Measurements from ENCODE around the gene NR3C2. TPM values are rescaled to one million over a fixed set of nuclear protein-coding genes. Genes with fewer than 3 reads are reported as not detected.

Gene NR3C2
- total and polyA plus RNA-seq, 2 experiments from 2014 or later, result 1.2 to 3.0 TPM

DNA sequence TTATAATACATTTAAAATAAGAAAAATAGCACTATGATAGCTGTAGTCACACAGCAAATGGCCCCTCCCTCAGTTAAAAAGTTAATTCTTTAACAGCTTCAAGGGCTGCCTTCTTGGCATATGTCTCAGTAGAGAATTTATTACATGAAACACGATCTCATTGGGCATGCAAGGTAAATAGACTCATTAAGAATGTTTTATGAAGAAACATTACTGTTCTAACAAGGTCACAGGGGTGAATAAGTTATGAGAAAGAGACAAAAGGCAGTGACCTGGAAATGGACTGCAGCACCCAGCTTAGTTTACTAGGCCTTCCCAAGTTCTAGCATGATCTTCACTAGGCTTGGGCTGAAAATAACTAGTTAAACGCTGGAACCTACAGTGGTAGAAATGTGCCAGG, 277.7 kb downstream of the NR3C2 start:
- Histone ChIP-seq H3K4me3 (no peak overlapping the region), H3K36me3 (ENCODE audit: insufficient read depth) (no peaks in the 10 kb centered on the region), H3K4me2 (no peak overlapping the region), H3K4me1 (ENCODE audit: insufficient read depth) (peaks cover 8% of the 10 kb centered on the region; the same call in 1 of the 2 replicates), H3K27me3 (ENCODE audit: insufficient read depth) (no peaks in the 10 kb centered on the region), H3K9me2 (ENCODE audit: insufficient read depth) (no peaks in the 10 kb centered on the region; the same call in 1 of the 2 replicates), H3F3A (replicated peaks; ENCODE audit: low read depth) (no peaks in the 10 kb centered on the region), H3K27ac (ENCODE audit: low read depth) (no peak overlapping the region), H3K79me2 (replicated peaks; ENCODE audit: insufficient read depth) (no peaks in the 10 kb centered on the region), H2AFZ (no peak overlapping the region), H4K20me1 (replicated peaks; ENCODE audit: insufficient read depth) (no peaks in the 10 kb centered on the region)
- TF ChIP-seq, protein P1, sequence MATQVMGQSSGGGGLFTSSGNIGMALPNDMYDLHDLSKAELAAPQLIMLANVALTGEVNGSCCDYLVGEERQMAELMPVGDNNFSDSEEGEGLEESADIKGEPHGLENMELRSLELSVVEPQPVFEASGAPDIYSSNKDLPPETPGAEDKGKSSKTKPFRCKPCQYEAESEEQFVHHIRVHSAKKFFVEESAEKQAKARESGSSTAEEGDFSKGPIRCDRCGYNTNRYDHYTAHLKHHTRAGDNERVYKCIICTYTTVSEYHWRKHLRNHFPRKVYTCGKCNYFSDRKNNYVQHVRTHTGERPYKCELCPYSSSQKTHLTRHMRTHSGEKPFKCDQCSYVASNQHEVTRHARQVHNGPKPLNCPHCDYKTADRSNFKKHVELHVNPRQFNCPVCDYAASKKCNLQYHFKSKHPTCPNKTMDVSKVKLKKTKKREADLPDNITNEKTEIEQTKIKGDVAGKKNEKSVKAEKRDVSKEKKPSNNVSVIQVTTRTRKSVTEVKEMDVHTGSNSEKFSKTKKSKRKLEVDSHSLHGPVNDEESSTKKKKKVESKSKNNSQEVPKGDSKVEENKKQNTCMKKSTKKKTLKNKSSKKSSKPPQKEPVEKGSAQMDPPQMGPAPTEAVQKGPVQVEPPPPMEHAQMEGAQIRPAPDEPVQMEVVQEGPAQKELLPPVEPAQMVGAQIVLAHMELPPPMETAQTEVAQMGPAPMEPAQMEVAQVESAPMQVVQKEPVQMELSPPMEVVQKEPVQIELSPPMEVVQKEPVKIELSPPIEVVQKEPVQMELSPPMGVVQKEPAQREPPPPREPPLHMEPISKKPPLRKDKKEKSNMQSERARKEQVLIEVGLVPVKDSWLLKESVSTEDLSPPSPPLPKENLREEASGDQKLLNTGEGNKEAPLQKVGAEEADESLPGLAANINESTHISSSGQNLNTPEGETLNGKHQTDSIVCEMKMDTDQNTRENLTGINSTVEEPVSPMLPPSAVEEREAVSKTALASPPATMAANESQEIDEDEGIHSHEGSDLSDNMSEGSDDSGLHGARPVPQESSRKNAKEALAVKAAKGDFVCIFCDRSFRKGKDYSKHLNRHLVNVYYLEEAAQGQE (IDR thresholded peaks at IDR 0.05; ENCODE audit: unreplicated experiment), result no peak
- no peak for TF ChIP-seq EZH2 (IDR thresholded peaks at IDR 0.05; ENCODE audit: low read depth, unreplicated experiment)
- no peak for TF ChIP-seq CREB1 (CRISPR knock-in tag; IDR thresholded peaks at IDR 0.05; ENCODE audit: low read depth)
- TF ChIP-seq, protein P2, sequence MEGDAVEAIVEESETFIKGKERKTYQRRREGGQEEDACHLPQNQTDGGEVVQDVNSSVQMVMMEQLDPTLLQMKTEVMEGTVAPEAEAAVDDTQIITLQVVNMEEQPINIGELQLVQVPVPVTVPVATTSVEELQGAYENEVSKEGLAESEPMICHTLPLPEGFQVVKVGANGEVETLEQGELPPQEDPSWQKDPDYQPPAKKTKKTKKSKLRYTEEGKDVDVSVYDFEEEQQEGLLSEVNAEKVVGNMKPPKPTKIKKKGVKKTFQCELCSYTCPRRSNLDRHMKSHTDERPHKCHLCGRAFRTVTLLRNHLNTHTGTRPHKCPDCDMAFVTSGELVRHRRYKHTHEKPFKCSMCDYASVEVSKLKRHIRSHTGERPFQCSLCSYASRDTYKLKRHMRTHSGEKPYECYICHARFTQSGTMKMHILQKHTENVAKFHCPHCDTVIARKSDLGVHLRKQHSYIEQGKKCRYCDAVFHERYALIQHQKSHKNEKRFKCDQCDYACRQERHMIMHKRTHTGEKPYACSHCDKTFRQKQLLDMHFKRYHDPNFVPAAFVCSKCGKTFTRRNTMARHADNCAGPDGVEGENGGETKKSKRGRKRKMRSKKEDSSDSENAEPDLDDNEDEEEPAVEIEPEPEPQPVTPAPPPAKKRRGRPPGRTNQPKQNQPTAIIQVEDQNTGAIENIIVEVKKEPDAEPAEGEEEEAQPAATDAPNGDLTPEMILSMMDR (conservative IDR thresholded peaks at IDR 0.05; ENCODE audit: low read depth in 2 of 2), result no peak
- TF ChIP-seq EZH2phosphoT487 (IDR thresholded peaks at IDR 0.05; ENCODE audit: unreplicated experiment), result no peak
- TF ChIP-seq JUNB (IDR thresholded peaks at IDR 0.05; ENCODE audit: unreplicated experiment), result no peak
- TF ChIP-seq STAT1 (IDR thresholded peaks at IDR 0.05; ENCODE audit: unreplicated experiment), result no peak
- TF ChIP-seq ZNF114 (CRISPR knock-in tag; IDR thresholded peaks at IDR 0.05), result no peak
- no peak for TF ChIP-seq NANOG (IDR thresholded peaks at IDR 0.05; ENCODE audit: borderline replicate concordance)
- TF ChIP-seq, protein P3, sequence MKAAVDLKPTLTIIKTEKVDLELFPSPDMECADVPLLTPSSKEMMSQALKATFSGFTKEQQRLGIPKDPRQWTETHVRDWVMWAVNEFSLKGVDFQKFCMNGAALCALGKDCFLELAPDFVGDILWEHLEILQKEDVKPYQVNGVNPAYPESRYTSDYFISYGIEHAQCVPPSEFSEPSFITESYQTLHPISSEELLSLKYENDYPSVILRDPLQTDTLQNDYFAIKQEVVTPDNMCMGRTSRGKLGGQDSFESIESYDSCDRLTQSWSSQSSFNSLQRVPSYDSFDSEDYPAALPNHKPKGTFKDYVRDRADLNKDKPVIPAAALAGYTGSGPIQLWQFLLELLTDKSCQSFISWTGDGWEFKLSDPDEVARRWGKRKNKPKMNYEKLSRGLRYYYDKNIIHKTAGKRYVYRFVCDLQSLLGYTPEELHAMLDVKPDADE (IDR thresholded peaks at IDR 0.05), result no peak
- no peak for TF ChIP-seq POLR2AphosphoS5 (IDR thresholded peaks at IDR 0.05; ENCODE audit: low read depth)
- TF ChIP-seq ZNF331 (CRISPR knock-in tag; IDR thresholded peaks at IDR 0.05; ENCODE audit: low read depth), result no peak
- TF ChIP-seq, protein P4, sequence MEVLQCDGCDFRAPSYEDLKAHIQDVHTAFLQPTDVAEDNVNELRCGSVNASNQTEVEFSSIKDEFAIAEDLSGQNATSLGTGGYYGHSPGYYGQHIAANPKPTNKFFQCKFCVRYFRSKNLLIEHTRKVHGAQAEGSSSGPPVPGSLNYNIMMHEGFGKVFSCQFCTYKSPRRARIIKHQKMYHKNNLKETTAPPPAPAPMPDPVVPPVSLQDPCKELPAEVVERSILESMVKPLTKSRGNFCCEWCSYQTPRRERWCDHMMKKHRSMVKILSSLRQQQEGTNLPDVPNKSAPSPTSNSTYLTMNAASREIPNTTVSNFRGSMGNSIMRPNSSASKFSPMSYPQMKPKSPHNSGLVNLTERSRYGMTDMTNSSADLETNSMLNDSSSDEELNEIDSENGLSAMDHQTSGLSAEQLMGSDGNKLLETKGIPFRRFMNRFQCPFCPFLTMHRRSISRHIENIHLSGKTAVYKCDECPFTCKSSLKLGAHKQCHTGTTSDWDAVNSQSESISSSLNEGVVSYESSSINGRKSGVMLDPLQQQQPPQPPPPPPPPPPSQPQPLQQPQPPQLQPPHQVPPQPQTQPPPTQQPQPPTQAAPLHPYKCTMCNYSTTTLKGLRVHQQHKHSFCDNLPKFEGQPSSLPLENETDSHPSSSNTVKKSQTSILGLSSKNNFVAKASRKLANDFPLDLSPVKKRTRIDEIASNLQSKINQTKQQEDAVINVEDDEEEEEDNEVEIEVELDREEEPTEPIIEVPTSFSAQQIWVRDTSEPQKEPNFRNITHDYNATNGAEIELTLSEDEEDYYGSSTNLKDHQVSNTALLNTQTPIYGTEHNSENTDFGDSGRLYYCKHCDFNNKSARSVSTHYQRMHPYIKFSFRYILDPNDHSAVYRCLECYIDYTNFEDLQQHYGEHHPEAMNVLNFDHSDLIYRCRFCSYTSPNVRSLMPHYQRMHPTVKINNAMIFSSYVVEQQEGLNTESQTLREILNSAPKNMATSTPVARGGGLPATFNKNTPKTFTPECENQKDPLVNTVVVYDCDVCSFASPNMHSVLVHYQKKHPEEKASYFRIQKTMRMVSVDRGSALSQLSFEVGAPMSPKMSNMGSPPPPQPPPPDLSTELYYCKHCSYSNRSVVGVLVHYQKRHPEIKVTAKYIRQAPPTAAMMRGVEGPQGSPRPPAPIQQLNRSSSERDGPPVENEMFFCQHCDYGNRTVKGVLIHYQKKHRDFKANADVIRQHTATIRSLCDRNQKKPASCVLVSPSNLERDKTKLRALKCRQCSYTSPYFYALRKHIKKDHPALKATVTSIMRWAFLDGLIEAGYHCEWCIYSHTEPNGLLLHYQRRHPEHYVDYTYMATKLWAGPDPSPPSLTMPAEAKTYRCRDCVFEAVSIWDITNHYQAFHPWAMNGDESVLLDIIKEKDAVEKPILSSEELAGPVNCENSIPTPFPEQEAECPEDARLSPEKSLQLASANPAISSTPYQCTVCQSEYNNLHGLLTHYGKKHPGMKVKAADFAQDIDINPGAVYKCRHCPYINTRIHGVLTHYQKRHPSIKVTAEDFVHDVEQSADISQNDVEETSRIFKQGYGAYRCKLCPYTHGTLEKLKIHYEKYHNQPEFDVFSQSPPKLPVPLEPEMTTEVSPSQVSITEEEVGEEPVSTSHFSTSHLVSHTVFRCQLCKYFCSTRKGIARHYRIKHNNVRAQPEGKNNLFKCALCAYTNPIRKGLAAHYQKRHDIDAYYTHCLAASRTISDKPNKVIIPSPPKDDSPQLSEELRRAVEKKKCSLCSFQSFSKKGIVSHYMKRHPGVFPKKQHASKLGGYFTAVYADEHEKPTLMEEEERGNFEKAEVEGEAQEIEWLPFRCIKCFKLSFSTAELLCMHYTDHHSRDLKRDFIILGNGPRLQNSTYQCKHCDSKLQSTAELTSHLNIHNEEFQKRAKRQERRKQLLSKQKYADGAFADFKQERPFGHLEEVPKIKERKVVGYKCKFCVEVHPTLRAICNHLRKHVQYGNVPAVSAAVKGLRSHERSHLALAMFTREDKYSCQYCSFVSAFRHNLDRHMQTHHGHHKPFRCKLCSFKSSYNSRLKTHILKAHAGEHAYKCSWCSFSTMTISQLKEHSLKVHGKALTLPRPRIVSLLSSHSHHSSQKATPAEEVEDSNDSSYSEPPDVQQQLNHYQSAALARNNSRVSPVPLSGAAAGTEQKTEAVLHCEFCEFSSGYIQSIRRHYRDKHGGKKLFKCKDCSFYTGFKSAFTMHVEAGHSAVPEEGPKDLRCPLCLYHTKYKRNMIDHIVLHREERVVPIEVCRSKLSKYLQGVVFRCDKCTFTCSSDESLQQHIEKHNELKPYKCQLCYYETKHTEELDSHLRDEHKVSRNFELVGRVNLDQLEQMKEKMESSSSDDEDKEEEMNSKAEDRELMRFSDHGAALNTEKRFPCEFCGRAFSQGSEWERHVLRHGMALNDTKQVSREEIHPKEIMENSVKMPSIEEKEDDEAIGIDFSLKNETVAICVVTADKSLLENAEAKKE (CRISPR knock-in tag; IDR thresholded peaks at IDR 0.05), result no peak
- no peaks in the 10 kb centered on the region for H3K27me3 Mint-ChIP-seq (ENCODE audit: insufficient read depth, low read depth, poor library complexity)
- no peak for ATAC-seq
- H3K4me1 Mint-ChIP-seq, result peaks cover 8% of the 10 kb centered on the region; the same call in 2 of the 3 replicates
- H3K27ac Mint-ChIP-seq, result no peak overlapping the region
- H3K9me3 Mint-ChIP-seq, result no peaks in the 10 kb centered on the region
- H3K36me3 Mint-ChIP-seq (ENCODE audit: low read depth), result no peaks in the 10 kb centered on the region
- DNase-seq (ENCODE audit: low spot score), result no peak
- H3K4me3 Mint-ChIP-seq, result no peak overlapping the region
